Activated CD8-positive, alpha-beta memory T cell treated with anti-CD3 and anti-CD28 coated beads for 24 hours (primary cell): Measurements from ENCODE around the gene TCERG1L.

ENCODE experiments used
- DNase-seq: peaks from one replicate; pipeline ENCODE4 v3.0.0-alpha.2; 2020

The TCERG1L gene

DNA sequence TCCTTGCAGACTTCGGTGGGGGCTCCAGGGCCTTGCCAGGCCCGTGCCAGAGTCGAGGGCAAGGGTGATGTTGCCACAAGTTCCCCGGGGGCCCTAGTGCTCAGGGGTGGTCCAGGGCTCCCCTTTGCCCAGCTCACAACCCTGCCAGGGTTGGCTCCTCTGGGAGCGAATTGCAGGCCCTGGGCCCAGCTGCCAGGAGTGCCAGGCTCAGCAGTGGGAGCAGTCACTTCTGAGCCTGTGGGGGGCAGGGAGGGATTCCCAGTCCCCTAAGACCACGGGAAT, 43.8 kb downstream of the TCERG1L start:
- no peak for DNase-seq

DNA sequence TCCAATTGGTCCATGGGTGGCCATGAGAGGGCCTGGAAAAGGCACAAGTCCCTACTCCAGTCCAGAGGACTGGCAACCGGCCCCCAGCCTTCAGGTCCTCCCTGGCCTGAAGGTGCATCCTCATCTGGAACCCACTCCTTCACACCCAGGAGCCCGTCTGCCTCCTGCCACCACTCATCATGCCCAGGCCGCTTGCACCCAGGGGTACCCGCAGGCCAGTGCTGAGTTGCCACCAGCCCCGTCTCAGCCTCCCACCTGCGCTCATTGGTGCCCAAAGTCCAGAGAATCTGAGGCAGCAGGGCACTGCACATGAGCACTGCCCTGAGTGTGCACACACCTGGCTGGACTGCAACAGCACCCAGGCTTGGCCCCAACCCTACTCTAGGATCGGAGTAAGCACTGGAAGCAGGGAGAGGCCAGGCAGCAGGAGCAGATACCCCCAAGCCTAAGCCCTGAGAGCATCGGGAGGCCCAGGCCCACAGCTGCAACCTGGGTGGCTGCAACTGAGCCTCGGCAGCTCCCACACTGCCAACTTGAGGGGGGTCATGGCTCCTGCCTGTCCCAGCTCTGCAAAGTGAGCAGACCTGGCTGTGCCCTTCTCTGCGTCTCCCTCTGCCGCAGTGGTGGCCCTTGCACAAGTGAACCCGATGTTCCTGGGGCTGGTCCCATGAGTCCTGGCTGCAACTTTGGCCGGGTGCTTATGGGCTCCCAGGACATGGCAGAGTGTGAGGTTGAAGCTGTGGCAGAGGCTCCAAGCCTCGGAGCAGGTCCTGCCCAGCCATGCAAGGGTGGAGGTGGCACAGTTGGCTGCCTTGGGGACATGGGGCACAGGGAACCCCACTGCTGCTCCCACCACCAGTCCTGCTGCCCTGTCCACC, 44.3 kb downstream of the TCERG1L start:
- no peak for DNase-seq

DNA sequence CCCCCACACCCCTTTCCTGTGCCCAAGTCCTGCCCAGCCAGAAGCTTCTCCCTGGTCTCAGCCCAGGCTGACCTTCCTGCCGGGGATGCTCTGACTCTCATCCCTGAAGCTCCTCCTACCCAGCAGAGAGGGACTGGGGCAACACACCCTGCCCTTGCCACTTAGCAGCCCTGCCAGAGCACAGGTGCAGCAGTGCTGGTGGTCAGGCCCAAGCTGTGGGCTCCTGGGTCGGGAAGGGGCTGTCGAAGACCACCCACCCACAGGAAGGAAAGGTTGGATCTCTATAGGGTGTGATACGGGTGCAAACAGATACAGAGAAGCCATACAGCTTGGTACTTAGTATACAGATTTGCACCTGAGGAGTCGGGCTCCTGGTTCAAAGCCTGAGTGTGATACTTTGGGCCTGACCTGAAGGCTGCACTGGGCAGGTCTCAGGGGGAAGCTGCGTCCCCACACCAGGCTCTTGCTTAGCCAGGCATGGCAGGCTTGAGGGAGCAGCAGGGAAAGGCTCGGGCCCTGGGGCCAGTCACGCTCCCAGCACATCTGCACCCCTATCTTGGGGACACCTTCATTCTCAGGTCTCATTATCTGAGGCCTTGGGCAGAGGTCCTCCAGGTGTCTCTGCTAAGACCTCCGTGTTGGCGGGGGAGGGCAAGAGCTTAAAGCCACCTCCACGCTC, 47.3 kb downstream of the TCERG1L start:
- no peak for DNase-seq

- DNase-seq: no peak
Measured at GRCh38 chr10:131261890-131262475, 49.5 kb downstream of the TCERG1L start.

GRCh38 chr10:131260452-131261211, 50.9 kb downstream of the TCERG1L start:
- no peak for DNase-seq

- DNase-seq: no peak
Measured at GRCh38 chr10:131260031-131260430, 51.5 kb downstream of the TCERG1L start.

DNA sequence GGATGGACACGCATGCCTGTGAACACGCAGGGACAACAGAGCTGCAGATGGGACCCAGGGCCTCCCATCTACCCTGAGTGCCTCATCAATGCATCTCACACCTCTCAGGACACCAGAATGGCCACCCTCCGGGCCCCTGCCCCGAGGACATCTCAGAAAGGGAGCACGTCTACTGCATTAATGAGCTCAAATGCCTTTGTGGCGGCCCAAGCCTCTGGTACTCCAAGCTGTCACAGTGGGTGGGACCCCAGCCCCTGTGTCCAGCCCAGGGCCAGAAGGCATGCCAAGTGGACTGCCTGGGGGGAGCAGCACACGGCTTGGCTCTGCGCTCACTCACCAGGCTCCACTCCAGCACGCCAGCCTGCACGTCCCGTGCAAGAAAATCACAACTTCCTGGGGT, 52.0 kb downstream of the TCERG1L start:
- DNase-seq: no peak

DNA sequence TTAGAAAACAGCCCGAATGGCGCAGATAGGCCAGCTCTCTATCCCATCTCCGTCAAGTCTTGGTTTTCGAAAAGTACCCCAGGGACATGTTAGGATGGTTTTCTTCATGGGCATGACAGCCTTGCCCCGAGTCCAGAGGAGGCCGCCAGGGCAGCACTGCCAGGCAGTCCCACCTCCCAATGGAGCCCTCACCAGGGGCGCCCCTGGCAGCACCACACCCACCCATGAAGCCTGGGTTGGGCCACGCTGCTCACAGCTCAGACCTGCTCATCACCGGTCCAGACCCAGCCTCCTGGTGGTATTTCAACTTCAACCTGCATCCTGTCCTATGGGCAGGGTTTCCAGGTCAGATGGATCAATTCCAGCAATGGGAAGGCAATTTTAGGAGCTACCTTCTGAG, 53.3 kb downstream of the TCERG1L start:
- DNase-seq: no peak

DNA sequence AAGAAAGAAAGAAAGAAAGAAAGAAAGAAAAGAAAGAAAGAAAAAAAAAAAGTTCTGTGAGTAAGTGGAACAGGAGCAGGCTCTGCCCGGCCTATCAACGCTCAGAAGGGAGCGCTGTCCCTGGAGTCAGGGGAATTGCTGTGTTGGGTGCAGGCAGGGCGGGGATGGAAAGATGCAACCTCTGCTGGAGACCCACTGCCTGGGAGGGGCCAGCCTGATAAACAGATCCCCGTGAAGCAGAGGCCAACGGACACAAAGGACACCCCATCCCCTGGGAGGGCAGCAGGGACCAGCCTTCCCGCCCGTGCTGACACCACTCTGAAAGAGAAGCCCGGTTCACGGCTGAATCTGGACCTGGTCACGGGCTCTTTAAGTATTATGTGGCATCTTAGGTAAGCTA, 54.5 kb downstream of the TCERG1L start:
- DNase-seq: no peak

DNA sequence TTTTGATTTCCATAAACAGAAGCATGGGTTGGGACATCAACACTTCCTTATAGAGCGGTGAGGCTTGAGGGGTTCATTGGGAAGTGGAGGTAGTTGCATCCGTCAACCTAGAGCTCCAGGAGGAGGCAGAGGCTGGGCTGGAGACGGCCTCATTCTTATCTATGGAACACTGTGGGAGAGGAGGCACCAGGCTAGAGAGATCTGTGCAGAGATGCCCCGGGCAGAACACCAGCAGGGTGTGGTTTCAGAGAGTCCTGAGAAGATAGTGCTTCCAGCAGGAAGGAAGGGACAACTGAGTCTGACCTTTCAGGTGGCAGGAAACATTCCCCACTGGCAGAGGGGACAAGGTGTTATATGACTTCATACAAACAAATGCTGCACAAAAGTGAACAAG, 56.7 kb downstream of the TCERG1L start:
- DNase-seq: no peak

GRCh38 chr10:131253931-131254858, 57.3 kb downstream of the TCERG1L start:
- no peak for DNase-seq

DNA sequence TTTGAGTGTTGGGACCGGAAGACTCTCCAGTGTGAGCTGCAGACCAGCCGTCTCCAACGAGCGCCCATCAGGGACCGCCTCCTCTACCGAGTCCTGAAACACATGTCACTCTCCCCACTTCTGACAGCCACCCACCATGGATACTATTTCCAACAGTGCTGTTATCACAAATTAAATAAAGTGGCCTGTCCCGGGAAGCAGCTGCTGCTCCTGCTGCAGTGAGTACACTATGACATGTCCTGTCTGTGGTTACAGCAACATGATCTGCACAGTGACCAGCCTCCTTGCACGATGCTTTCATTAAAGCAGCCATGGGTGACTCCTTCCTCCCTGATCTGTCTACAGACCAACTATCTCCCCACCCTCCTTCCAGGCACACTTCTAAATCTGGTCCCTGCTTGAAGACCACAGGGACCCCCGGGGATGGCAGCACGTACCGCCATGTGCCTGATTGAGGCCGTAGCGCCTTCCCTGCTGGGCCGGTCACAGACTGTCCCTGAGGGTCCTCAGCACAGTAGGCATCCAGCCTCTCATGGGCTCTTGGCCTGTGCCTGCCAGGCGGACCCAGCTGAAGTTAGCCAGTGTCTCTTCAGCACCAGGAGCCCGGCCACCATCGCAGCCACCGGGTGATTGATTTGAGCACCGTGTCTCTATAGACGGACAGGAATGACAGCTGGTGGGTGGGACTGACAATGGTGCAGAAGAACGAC, 58.8 kb downstream of the TCERG1L start:
- no peak for DNase-seq

- DNase-seq: no peak
Measured at GRCh38 chr10:131251146-131251541, 60.4 kb downstream of the TCERG1L start.

- DNase-seq: no peak
Measured at GRCh38 chr10:131250454-131251145, 60.9 kb downstream of the TCERG1L start.

- DNase-seq: no peak
Measured at GRCh38 chr10:131249955-131250344, 61.6 kb downstream of the TCERG1L start.

GRCh38 chr10:131249238-131249954, 62.1 kb downstream of the TCERG1L start:
- DNase-seq: no peak

DNA sequence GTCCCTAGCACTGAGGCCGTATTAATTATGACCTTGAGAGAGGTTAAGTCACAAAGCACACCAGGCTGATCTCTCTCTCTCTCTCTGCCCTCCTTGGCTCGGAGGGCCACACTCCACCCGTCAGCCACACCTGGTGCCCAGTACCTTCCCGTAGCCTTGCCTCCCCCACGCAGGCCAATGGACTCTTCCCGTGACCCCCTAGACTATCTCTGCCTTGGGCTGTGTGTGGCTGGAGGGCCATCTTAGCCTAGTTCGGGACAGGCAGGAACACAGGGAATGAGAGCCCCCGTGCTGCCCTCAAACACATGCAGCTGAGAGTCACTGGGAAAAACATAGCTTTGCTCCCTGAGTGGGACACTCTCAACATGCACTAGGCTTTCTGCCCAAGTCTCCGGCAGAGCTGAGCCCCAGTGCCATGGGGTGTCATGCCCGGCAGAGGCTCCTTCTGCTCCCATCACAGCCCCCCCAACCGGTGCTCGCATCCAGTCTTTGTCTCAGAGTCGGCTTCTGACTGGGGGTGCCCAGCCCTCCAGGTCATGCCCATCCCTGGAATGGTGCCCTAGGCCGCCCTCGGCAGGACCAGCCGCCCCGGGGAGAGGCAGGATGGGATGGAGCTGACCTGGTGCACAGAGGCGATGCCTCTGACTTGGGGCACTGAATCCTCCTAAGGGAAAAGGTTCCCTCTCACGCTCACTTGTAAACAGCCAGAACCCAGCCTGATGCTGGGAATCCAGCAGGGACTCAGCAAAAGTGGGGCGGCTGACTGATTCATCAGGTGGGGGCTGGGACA, 63.0 kb downstream of the TCERG1L start:
- DNase-seq: no peak

DNA sequence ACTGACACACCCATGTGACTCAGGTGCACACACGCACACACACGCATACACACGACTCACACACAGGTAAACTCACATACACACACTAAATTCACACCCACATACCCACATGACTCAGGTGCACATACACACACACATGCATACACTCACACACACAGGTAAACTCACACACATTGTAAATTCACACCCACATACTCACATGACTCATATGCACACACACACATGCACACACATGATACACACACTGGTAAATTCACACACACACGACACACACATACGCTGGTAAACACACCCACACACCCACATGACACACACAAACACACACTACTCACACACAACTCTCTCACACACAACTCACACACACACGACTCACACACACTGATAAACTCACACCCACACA, 63.6 kb downstream of the TCERG1L start:
- DNase-seq: no peak

GRCh38 chr10:131246775-131247174, 64.7 kb downstream of the TCERG1L start:
- no peak for DNase-seq

DNA sequence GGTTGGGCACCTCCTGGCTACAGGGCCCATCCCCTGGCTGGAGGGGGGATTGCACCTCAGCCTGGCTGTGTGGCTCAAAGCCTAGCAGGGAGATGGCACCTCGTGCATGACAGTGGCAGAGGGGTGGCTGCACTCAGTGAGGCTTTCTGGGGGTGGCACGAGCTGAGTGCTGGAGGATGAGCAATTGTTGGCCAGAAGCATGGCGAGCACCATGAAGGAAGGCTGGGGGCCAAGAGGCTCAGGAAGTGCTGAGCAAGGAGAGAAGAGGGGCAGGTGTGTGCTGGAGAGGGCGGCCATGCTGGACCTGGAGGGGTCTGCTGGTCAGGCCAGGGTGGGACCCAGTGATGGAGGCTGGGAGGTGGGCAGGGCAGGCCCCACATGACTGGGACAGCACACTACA, 65.4 kb downstream of the TCERG1L start:
- no peak for DNase-seq
